Glutamatergic neuron (in vitro differentiated cells): ENCODE data around the gene VWA3B. TPM values are rescaled to one million over a fixed set of nuclear protein-coding genes. Genes with fewer than 3 reads are reported as not detected.

ENCODE experiments used
- DNase-seq: peaks from one replicate; pipeline ENCODE4 v3.0.0; 2022
- H3K27ac Mint-ChIP-seq: one replicate; pipeline ENCODE4 v1.8.0; 2020; ENCODE audit warnings: mild to moderate bottlenecking, mixed read lengths, inconsistent platforms; ENCODE audit not compliant: unreplicated experiment
- H3K27me3 Mint-ChIP-seq: one replicate; pipeline ENCODE4 v1.8.0; 2020; ENCODE audit warnings: mild to moderate bottlenecking, moderate library complexity, mixed read lengths, inconsistent platforms; ENCODE audit not compliant: unreplicated experiment
- H3K36me3 Mint-ChIP-seq: one replicate; pipeline ENCODE4 v1.8.0; 2020; ENCODE audit warnings: mild to moderate bottlenecking, mixed read lengths, inconsistent platforms; ENCODE audit not compliant: unreplicated experiment
- H3K4me1 Mint-ChIP-seq: one replicate; pipeline ENCODE4 v1.8.0; 2020; ENCODE audit warnings: mild to moderate bottlenecking, low read depth, mixed read lengths, inconsistent platforms; ENCODE audit not compliant: unreplicated experiment
- H3K4me3 Mint-ChIP-seq: one replicate; pipeline ENCODE4 v1.8.0; 2020; ENCODE audit warnings: mild to moderate bottlenecking, mixed read lengths, inconsistent platforms; ENCODE audit not compliant: unreplicated experiment
- H3K9me3 Mint-ChIP-seq: one replicate; pipeline ENCODE4 v1.8.0; 2020; ENCODE audit warnings: mild to moderate bottlenecking, moderate library complexity, mixed read lengths, inconsistent platforms; ENCODE audit not compliant: unreplicated experiment
- CTCF ChIP-seq: fragments of 200-600 bp; sonication (generic); IDR thresholded peaks from one replicate; pipeline ENCODE4 v1.5.0; 2021; ENCODE audit not compliant: partially characterized antibody, unreplicated experiment
- total RNA-seq: library from RNA; stranded (reverse); fragmentation: NEBNext Ultra II Directional; extraction: Animal tissue kit (Norgen Biotek cat#: 25700); gene quantifications from one replicate; pipeline ENCODE4 v1.2.1, GENCODE V29; 2021; ENCODE audit not compliant: unreplicated experiment

VWA3B gene
- total RNA-seq, 1 donor from 2014 or later = not detected

- no peaks in the 10 kb centered on the region for H3K9me3 Mint-ChIP-seq
- H3K27ac Mint-ChIP-seq = no peak overlapping the region
- no peaks in the 10 kb centered on the region for H3K27me3 Mint-ChIP-seq
- no peaks in the 10 kb centered on the region for H3K36me3 Mint-ChIP-seq
- no peak for DNase-seq
- H3K4me3 Mint-ChIP-seq = no peak overlapping the region
- H3K4me1 Mint-ChIP-seq = no peaks in the 10 kb centered on the region
- no peak for TF ChIP-seq CTCF
Measured at GRCh38 chr2:98149333-98149697, 62.3 kb downstream of the VWA3B start.

GRCh38 chr2:98153481-98153880 lies 66.5 kb downstream of the VWA3B start:
- Mint-ChIP-seq H3K27ac (no peak overlapping the region), H3K36me3 (no peaks in the 10 kb centered on the region), H3K4me1 (peaks cover 6% of the 10 kb centered on the region), H3K27me3 (no peaks in the 10 kb centered on the region), H3K4me3 (no peak overlapping the region), H3K9me3 (no peaks in the 10 kb centered on the region)
- DNase-seq = no peak
- no peak for TF ChIP-seq CTCF

GRCh38 chr2:98155291-98155690 lies 68.3 kb downstream of the VWA3B start:
- H3K36me3 Mint-ChIP-seq = no peaks in the 10 kb centered on the region
- H3K9me3 Mint-ChIP-seq = no peaks in the 10 kb centered on the region
- no peaks in the 10 kb centered on the region for H3K27me3 Mint-ChIP-seq
- H3K4me3 Mint-ChIP-seq = no peak overlapping the region
- peaks cover 9% of the 10 kb centered on the region for H3K4me1 Mint-ChIP-seq
- no peak overlapping the region for H3K27ac Mint-ChIP-seq
- no peak for TF ChIP-seq CTCF
- no peak for DNase-seq

- Mint-ChIP-seq H3K4me3 (no peak overlapping the region), H3K36me3 (no peaks in the 10 kb centered on the region), H3K27ac (no peak overlapping the region), H3K9me3 (no peaks in the 10 kb centered on the region), H3K27me3 (no peaks in the 10 kb centered on the region), H3K4me1 (peaks cover 10% of the 10 kb centered on the region)
- TF ChIP-seq CTCF = no peak
- DNase-seq = no peak
Measured at GRCh38 chr2:98155716-98156115, 68.7 kb downstream of the VWA3B start.

- Mint-ChIP-seq H3K4me3 (no peak overlapping the region), H3K9me3 (no peaks in the 10 kb centered on the region)
- TF ChIP-seq CTCF = no peak
Measured at GRCh38 chr2:98156304-98156703, 69.3 kb downstream of the VWA3B start.

More at GRCh38 chr2:98156304-98156703, 69.3 kb downstream of the VWA3B start:
- H3K27ac Mint-ChIP-seq = no peak overlapping the region
- no peaks in the 10 kb centered on the region for H3K36me3 Mint-ChIP-seq
- H3K4me1 Mint-ChIP-seq = peaks cover 12% of the 10 kb centered on the region
- H3K27me3 Mint-ChIP-seq = no peaks in the 10 kb centered on the region
- no peak for DNase-seq
